Pancreas (tissue), 10 donors: ENCODE data around the gene OR10G8. TPM values are rescaled to one million over a fixed set of nuclear protein-coding genes. Genes with fewer than 3 reads are reported as not detected.

Experiments
- ATAC-seq, 4 donors: fragments of 200-7000 bp; cut with Tn5 transposase; one replicate each; pipeline versions ENCODE4 v1.8.0 to v1.9.1; 2020; ENCODE audit warnings: mild to moderate bottlenecking in 4 of 4, moderate library complexity in 4 of 4
- DNase-seq, 6 donors: peaks; one replicate each; pipeline ENCODE4 v3.0.0-alpha.2; 2020
- FAIRE-seq: peaks from 2 replicates; lab custom pipeline; 2012; peaks lifted over from hg19 to GRCh38; lab: Jason Lieb, UNC
- H3K27ac ChIP-seq, 4 donors: fragments of 200-600 bp; sonication (generic); 1 replicate in 3 of 4; 2 replicates in 1 of 4; pipeline versions ENCODE4 v1.5.0 to v1.8.0; 2020
- H3K27me3 ChIP-seq, 4 donors: fragments of 200-600 bp; one replicate each; pipeline ENCODE4 v1.8.0; 2021
- H3K36me3 ChIP-seq, 3 donors: fragments of 200-600 bp; sonication (generic) in 1 of 3; one replicate each; pipeline versions ENCODE4 v1.5.0 to v1.8.0; 2020 to 2021
- H3K4me1 ChIP-seq, 3 donors: fragments of 200-600 bp; one replicate each; pipeline ENCODE4 v1.8.0; 2021
- H3K4me3 ChIP-seq, 4 donors: fragments of 200-600 bp; sonication (generic) in 2 of 4; one replicate each; pipeline versions ENCODE4 v1.5.0 to v1.8.0; 2020 to 2021
- H3K9me3 ChIP-seq, 4 donors: fragments of 200-600 bp; one replicate each; pipeline ENCODE4 v1.8.0; 2021
- CTCF ChIP-seq, 4 donors: fragments of 200-600 bp; sonication (generic) in 3 of 4; IDR thresholded peaks; one replicate each; pipeline versions ENCODE4 v1.5.0 to v1.8.0; 2021; ENCODE audit warnings: antibody characterized with exemption in 4 of 4
- WGBS, 2 donors: extraction: QIAGEN DNeasy Blood & Tissue Kit; methylation state at CpG; one replicate each; pipeline ENCODE4 v1.1.7; 2013; 5-methylcytosine and 5-hydroxymethylcytosine counted together
- intact Hi-C, 3 donors: fragments of 100-400 bp; cut with DNase I; formaldehyde crosslinking; loops; one replicate each; pipeline versions ENCODE4 v1.11.1 to v1.14.2; 2022
- polyA plus RNA-seq, 2 donors: library from polyadenylated mRNA; stranded (reverse); fragments of 200-250 nt; gene quantifications; one replicate each; pipeline ENCODE4 v1.2.3, GENCODE V29; 2013
- total RNA-seq, 6 donors: library from RNA; stranded (reverse); fragmentation: NEBNext Ultra II Directional in 4 of 6; extraction: Animal tissue kit (Norgen Biotek cat#: 25700) in 4 of 6; gene quantifications; one replicate each; pipeline versions ENCODE4 v1.2.1 to v1.2.4, GENCODE V29; 2021 to 2023
- donor health status: healthy with polysubstance abuse.
- donor health status: DM: no; HTN: no; CAD: no; lungs with moderate emphysema.
- donor health status: DM: no; HTN: no; CAD: no.
- donor health status: control.
- donor health status: control.
- donor health status: Bipolar disorder and iron deficiency.
- donor health status: DM: yes; HTN: yes; CAD: no.
- donor health status: DM: no; HTN: no; CAD: no.
- donor health status: DM: no; HTN: no; CAD: no.
- donor health status: DM: yes; HTN: yes; CAD: no.

OR10G8 gene
- total and polyA plus RNA-seq, 8 donors: 0.18 to 0.51 (median 0.24) TPM; not detected in 4

GRCh38 chr11:124052966-124053365 lies 26.4 kb downstream of the OR10G8 start:
- Histone ChIP-seq H3K9me3 (no peaks in the 10 kb centered on the region), H3K36me3 (no peaks in the 10 kb centered on the region), H3K27me3 (no peaks in the 10 kb centered on the region), H3K4me3 (no peak overlapping the region), H3K4me1 (no peaks in the 10 kb centered on the region), H3K27ac (no peak overlapping the region)
- FAIRE-seq: no peak
- 92 to 93% methylated on average over 3 of the region's 3 CpGs for WGBS, 2 donors
- ATAC-seq: no peak
- no peak for DNase-seq
- intact Hi-C loops: no loop called here
- no peak for TF ChIP-seq CTCF (IDR thresholded peaks at IDR 0.05)

- H3K27me3 ChIP-seq: no peaks in the 10 kb centered on the region
- intact Hi-C loops: no loop called here
- 55 to 62% methylated on average over 4 of the region's 4 CpGs for WGBS, 2 donors
- DNase-seq (no peak), FAIRE-seq (no peak), ATAC-seq (no peak)
- H3K36me3 ChIP-seq: no peaks in the 10 kb centered on the region
- no peak for TF ChIP-seq CTCF (IDR thresholded peaks at IDR 0.05)
- no peak overlapping the region for H3K4me3 ChIP-seq
- H3K4me1 ChIP-seq: peaks cover 0 to 2% (median 0%) of the 10 kb centered on the region in 3 donors
- no peak overlapping the region for H3K27ac ChIP-seq
- H3K9me3 ChIP-seq: no peaks in the 10 kb centered on the region
Measured at GRCh38 chr11:124068601-124069110, 42.1 kb downstream of the OR10G8 start.

- intact Hi-C loops: loop anchor here in 1 of 3 donors (10.0 kb wide), 2 partner anchors 265 to 525 kb away; no protein-coding TSS in a partner anchor
- Histone ChIP-seq H3K9me3 (no peaks in the 10 kb centered on the region), H3K4me1 (peaks cover 0 to 2% (median 0%) of the 10 kb centered on the region in 3 donors), H3K36me3 (no peaks in the 10 kb centered on the region), H3K4me3 (peak overlapping the region in 1 of 4 donors; percentile 22), H3K27me3 (no peaks in the 10 kb centered on the region), H3K27ac (no peak overlapping the region)
- DNase-seq (peak; percentile 11 to 69 (median 48)), ATAC-seq (peak in 3 of 4 donors; percentile 82 to 89 (median 84)), FAIRE-seq (no peak)
- WGBS, 2 donors: 38 to 46% methylated on average over 28 of the region's 28 CpGs
- peak in 2 of 4 donors; percentile 12 to 25 for TF ChIP-seq CTCF (IDR thresholded peaks at IDR 0.05)
Measured at GRCh38 chr11:124069429-124070401, 43.1 kb downstream of the OR10G8 start.

DNA sequence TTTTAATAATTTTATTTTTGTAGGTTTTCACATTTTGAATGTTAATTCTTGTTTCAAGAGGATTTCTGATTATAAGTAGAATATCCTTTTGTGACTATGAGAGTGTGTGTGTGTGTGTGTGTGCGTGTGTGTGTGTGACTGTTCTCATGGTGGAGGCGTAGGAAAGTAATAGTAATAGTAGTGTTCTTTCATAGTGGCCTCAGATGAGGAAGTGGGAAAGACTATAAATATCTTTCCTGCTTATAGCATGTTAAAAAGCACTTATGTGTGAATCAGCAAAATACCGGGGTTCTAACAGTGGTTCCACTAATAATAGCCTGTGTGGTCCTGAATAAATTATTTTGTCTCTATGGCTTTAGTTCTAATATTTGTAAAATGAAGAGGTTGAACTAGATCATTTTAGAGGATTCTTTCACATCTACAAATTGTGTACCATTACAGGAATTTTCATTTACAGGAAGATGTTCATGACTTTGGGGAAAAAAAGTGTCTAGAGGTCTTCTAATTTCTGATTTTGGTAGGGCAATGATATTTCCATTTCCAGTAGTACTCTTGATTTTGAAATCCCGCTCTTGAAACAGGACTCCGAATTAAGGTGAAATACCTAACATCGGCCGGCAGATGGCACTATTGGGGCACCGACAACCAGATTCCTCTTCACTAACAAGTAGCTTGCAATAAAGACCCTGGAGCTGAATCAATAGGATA lies 44.5 kb downstream of the OR10G8 start:
- ATAC-seq: peak; percentile 72 to 84 (median 74)
- no peaks in the 10 kb centered on the region for H3K27me3 ChIP-seq
- no peaks in the 10 kb centered on the region for H3K9me3 ChIP-seq
- H3K4me3 ChIP-seq: no peak overlapping the region
- H3K27ac ChIP-seq: no peak overlapping the region
- H3K4me1 ChIP-seq: peaks cover 0 to 2% (median 0%) of the 10 kb centered on the region in 3 donors
- peak; percentile 52 to 80 (median 66) for DNase-seq
- intact Hi-C loops: loop anchor here in 1 of 3 donors (10.0 kb wide), 2 partner anchors 264 to 524 kb away; no protein-coding TSS in a partner anchor
- no peaks in the 10 kb centered on the region for H3K36me3 ChIP-seq
- peak; percentile 78 for FAIRE-seq
- 2 to 11% methylated on average over 8 of the region's 8 CpGs for WGBS, 2 donors
- peak; percentile 50 to 80 (median 58) for TF ChIP-seq CTCF (IDR thresholded peaks at IDR 0.05)
